Activated CD8-positive, alpha-beta T cell treated with anti-CD3 and anti-CD28 coated beads for 36 hours (primary cell): ENCODE measurements around the gene ANXA9. TPM values are rescaled to one million over a fixed set of nuclear protein-coding genes. Genes with fewer than 3 reads are reported as not detected.

Experiments used
- ATAC-seq: fragments of 200-7000 bp; cut with Tn5 transposase; one replicate; pipeline ENCODE4 v1.10.0; 2021; ENCODE audit warnings: mild to moderate bottlenecking, moderate library complexity
- CTCF ChIA-PET: fragments of 350-600 bp; sonication (Branson Sonifier 250); formaldehyde crosslinking; loops from one replicate; lab custom pipeline; 2021; ENCODE audit warnings: antibody characterized with exemption; lab: Charles Lee
- POLR2A ChIA-PET: fragments of 350-600 bp; sonication (Branson Sonifier 250); formaldehyde crosslinking; loops from one replicate; lab custom pipeline; 2021; ENCODE audit warnings: antibody characterized with exemption; lab: Charles Lee
- DNase-seq: peaks from one replicate; pipeline ENCODE4 v3.0.0-alpha.2; 2020
- H3K27ac Mint-ChIP-seq: one replicate; pipeline ENCODE4 v1.8.0; 2021; ENCODE audit warnings: mild to moderate bottlenecking, mixed read lengths
- H3K27me3 Mint-ChIP-seq: one replicate; pipeline ENCODE4 v1.8.0; 2021; ENCODE audit warnings: mixed read lengths
- H3K36me3 Mint-ChIP-seq: one replicate; pipeline ENCODE4 v1.8.0; 2021; ENCODE audit warnings: low read depth, mixed read lengths
- H3K4me1 Mint-ChIP-seq: one replicate; pipeline ENCODE4 v1.8.0; 2021; ENCODE audit warnings: low read depth, mixed read lengths
- H3K4me3 Mint-ChIP-seq: one replicate; pipeline ENCODE4 v1.8.0; 2021; ENCODE audit warnings: mild to moderate bottlenecking, moderate library complexity, mixed read lengths
- H3K9me3 Mint-ChIP-seq: one replicate; pipeline ENCODE4 v1.8.0; 2021; ENCODE audit warnings: mixed read lengths
- CTCF ChIP-seq: fragments of 200-600 bp; IDR thresholded peaks from one replicate; pipeline ENCODE4 v1.8.0; 2022; ENCODE audit warnings: antibody characterized with exemption, mild to moderate bottlenecking
- intact Hi-C: fragments of 100-400 bp; cut with micrococcal nuclease; formaldehyde crosslinking; loops from one replicate; pipeline ENCODE4 v1.10.0; 2022
- total RNA-seq, 2 experiments: library from RNA; stranded (reverse); gene quantifications; one replicate each; pipeline ENCODE4 v1.2.3, GENCODE V29; 2021

ANXA9 gene
- total RNA-seq, 2 experiments from 2014 or later, result 0.25 TPM; not detected in 1

- no peak overlapping the region for H3K27ac Mint-ChIP-seq
- H3K4me1 Mint-ChIP-seq, result peaks cover 22% of the 10 kb centered on the region
- no peaks in the 10 kb centered on the region for H3K9me3 Mint-ChIP-seq
- ATAC-seq, result no peak
- H3K4me3 Mint-ChIP-seq, result no peak overlapping the region
- intact Hi-C loops, result no loop called here
- H3K36me3 Mint-ChIP-seq, result peaks cover 2% of the 10 kb centered on the region
- ChIA-PET POLR2A (interaction anchor here (1.3 to 2.0 kb wide), 2 partner anchors 9 to 71 kb away, joined by 4 to 12 read pairs; partner anchors contain the start of genes MINDY1 and SETDB1), CTCF (interaction anchor here (0.9 to 7.7 kb wide), 11 partner anchors 8 to 302 kb away, joined by 3 to 103 read pairs (median 6); partner anchors contain the start of genes ANXA9, MINDY1 and TNFAIP8L2)
- no peaks in the 10 kb centered on the region for H3K27me3 Mint-ChIP-seq
- no peak for TF ChIP-seq CTCF
- DNase-seq, result no peak
These were observed 15.2 kb downstream of the ANXA9 start for GRCh38 chr1:150997126-150997872.

GRCh38 chr1:150997949-150998348 lies 15.9 kb downstream of the ANXA9 start:
- H3K4me3 Mint-ChIP-seq, result no peak overlapping the region
- no peaks in the 10 kb centered on the region for H3K9me3 Mint-ChIP-seq
- H3K4me1 Mint-ChIP-seq, result peaks cover 28% of the 10 kb centered on the region
- H3K27ac Mint-ChIP-seq, result no peak overlapping the region
- TF ChIP-seq CTCF, result no peak
- DNase-seq (no peak), ATAC-seq (no peak)
- intact Hi-C loops, result no loop called here
- ChIA-PET CTCF (interaction anchor here (0.9 to 7.7 kb wide), 6 partner anchors 7 to 159 kb away, joined by 3 to 103 read pairs (median 6); partner anchors contain the start of genes ANXA9, MINDY1 and TNFAIP8L2), POLR2A (interaction anchor here (0.7 to 2.0 kb wide), 3 partner anchors 8 to 71 kb away, joined by 3 to 12 read pairs (median 4); partner anchors contain the start of genes MINDY1 and SETDB1)
- peaks cover 2% of the 10 kb centered on the region for H3K36me3 Mint-ChIP-seq
- H3K27me3 Mint-ChIP-seq, result no peaks in the 10 kb centered on the region

GRCh38 chr1:150999051-150999674 lies 17.1 kb downstream of the ANXA9 start:
- POLR2A ChIA-PET, result interaction anchor here (0.6 to 1.4 kb wide), 4 partner anchors 12 to 49 kb away, joined by 3 to 4 read pairs (median 3); no protein-coding TSS in a partner anchor
- Mint-ChIP-seq H3K4me1 (peaks cover 38% of the 10 kb centered on the region), H3K27ac (no peak overlapping the region), H3K27me3 (no peaks in the 10 kb centered on the region), H3K4me3 (no peak overlapping the region), H3K36me3 (peaks cover 2% of the 10 kb centered on the region), H3K9me3 (no peaks in the 10 kb centered on the region)
- DNase-seq, result peak; percentile 67
- intact Hi-C loops, result no loop called here
- ATAC-seq, result peak; percentile 76
- CTCF ChIA-PET, result interaction anchor here (1.0 to 7.7 kb wide), 6 partner anchors 20 to 466 kb away, joined by 3 to 103 read pairs (median 4); partner anchors contain the start of gene ANXA9
- TF ChIP-seq CTCF, result no peak

- Mint-ChIP-seq H3K4me1 (peaks cover 44% of the 10 kb centered on the region), H3K27me3 (no peaks in the 10 kb centered on the region), H3K27ac (peak overlapping the region; percentile 20), H3K9me3 (no peaks in the 10 kb centered on the region), H3K4me3 (no peak overlapping the region), H3K36me3 (peaks cover 2% of the 10 kb centered on the region)
- intact Hi-C loops, result no loop called here
- ChIA-PET CTCF (interaction anchor here (1.0 to 7.7 kb wide), 6 partner anchors 15 to 467 kb away, joined by 3 to 103 read pairs (median 4); partner anchors contain the start of gene ANXA9), POLR2A (interaction anchor here (0.6 to 1.4 kb wide), 3 partner anchors 11 to 48 kb away, joined by 3 to 4 read pairs (median 3); no protein-coding TSS in a partner anchor)
- DNase-seq (no peak), ATAC-seq (no peak)
- no peak for TF ChIP-seq CTCF
These were observed 17.8 kb downstream of the ANXA9 start for GRCh38 chr1:150999926-151000325.
